Natural killer cell (primary cell): Measurements from ENCODE around the gene TSPAN12. TPM values are rescaled to one million over a fixed set of nuclear protein-coding genes. Genes with fewer than 3 reads are reported as not detected.

Source experiments
- ATAC-seq, 3 donors: fragments of 150-1000 bp in 2 of 3; fragments of 200-7000 bp in 1 of 3; cut with Tn5 transposase; 1 replicate in 1 of 3; 2 replicates in 2 of 3; pipeline ENCODE4 v1.10.0; 2021; ENCODE audit warnings: mild to moderate bottlenecking in 2 of 3, moderate library complexity in 2 of 3
- DNase-seq, 2 donors: peaks; one replicate each; pipeline versions ENCODE4 v3.0.0 to v3.0.0-alpha.2; 2013 to 2021; ENCODE audit warnings: mixed read lengths in 1 of 2
- H3K27ac ChIP-seq: one replicate; pipeline ENCODE4 v1.5.1; 2013; ENCODE audit warnings: mild to moderate bottlenecking, low read length
- H3K27me3 ChIP-seq: one replicate; pipeline ENCODE4 v1.6.1; 2013; ENCODE audit warnings: low read length; ENCODE audit not compliant: control insufficient read depth, insufficient read depth
- H3K36me3 ChIP-seq: one replicate; pipeline ENCODE4 v1.6.1; 2013; ENCODE audit warnings: low read length; ENCODE audit not compliant: control insufficient read depth, insufficient read depth
- H3K4me1 ChIP-seq: one replicate; pipeline ENCODE4 v1.6.1; 2013; ENCODE audit warnings: low read length; ENCODE audit not compliant: control insufficient read depth, insufficient read depth
- H3K4me3 ChIP-seq: one replicate; pipeline ENCODE4 v1.5.1; 2013; ENCODE audit warnings: low read length
- H3K9me3 ChIP-seq: one replicate; pipeline ENCODE4 v1.6.1; 2013; ENCODE audit warnings: low read length; ENCODE audit not compliant: control insufficient read depth, insufficient read depth
- H3K27ac Mint-ChIP-seq, 2 donors: one replicate each; pipeline ENCODE4 v1.8.0; 2022; ENCODE audit warnings: mild to moderate bottlenecking in 2 of 2, mixed read lengths in 2 of 2, moderate library complexity in 1 of 2
- H3K27me3 Mint-ChIP-seq, 2 donors: one replicate each; pipeline ENCODE4 v1.8.0; 2022; ENCODE audit warnings: low read depth in 2 of 2, mixed read lengths in 2 of 2
- H3K36me3 Mint-ChIP-seq: one replicate; pipeline ENCODE4 v1.8.0; 2022; ENCODE audit warnings: mixed read lengths
- H3K4me1 Mint-ChIP-seq, 2 donors: one replicate each; pipeline ENCODE4 v1.8.0; 2022; ENCODE audit warnings: mixed read lengths in 2 of 2
- H3K4me3 Mint-ChIP-seq: one replicate; pipeline ENCODE4 v1.8.0; 2022; ENCODE audit warnings: mild to moderate bottlenecking, moderate library complexity, mixed read lengths
- H3K9me3 Mint-ChIP-seq, 2 donors: one replicate each; pipeline ENCODE4 v1.8.0; 2022; ENCODE audit warnings: mixed read lengths in 2 of 2
- WGBS: methylation state at CpG from one replicate; pipeline ENCODE4 v1.1.7; 2013; ENCODE audit warnings: missing lambda C conversion rate; ENCODE audit not compliant: insufficient coverage; 5-methylcytosine and 5-hydroxymethylcytosine counted together
- intact Hi-C: fragments of 100-400 bp; cut with micrococcal nuclease; formaldehyde crosslinking; loops from one replicate; pipeline ENCODE4 v1.14.2; 2022
- total RNA-seq, 4 donors: library from RNA; stranded (reverse); fragments of 120-200 nt in 1 of 4; gene quantifications; one replicate each; pipeline versions ENCODE4 v1.2.3 to v1.2.4, GENCODE V29; 2013 to 2022
- TF ChIP-seq, protein P1 (sequence below): fragments of 200-600 bp; IDR thresholded peaks from one replicate; pipeline ENCODE4 v1.8.0; 2022; ENCODE audit warnings: antibody characterized with exemption

The TSPAN12 gene
- total RNA-seq, 3 donors from 2014 or later (not counting 1 experiment from before 2014, with no cell fraction given), result not detected

DNA sequence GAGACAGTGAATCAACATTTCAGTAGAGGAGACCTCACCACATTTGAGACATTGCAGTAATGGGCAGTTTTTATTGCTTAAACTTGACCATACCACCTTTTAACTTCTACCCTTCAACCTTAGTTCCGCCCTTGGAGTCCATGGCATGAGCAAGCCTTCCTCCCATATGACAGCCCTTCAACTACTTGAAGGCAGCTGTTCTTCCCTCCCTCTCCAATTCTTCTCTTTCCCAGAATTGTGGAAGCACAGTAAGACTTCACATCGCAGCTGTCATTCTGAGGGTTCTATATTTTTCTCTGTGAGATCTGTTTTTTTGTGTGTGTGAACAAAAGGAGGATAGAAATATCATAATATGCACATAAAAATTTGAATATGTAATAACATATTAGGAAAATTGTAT, 2.2 kb upstream of the TSPAN12 start:
- DNase-seq (no peak), ATAC-seq (no peak)
- Mint-ChIP-seq H3K9me3 (peaks cover 0 to 2% of the 10 kb centered on the region in 2 donors), H3K4me3 (peak overlapping the region; percentile 25), H3K4me1 (peaks cover 10 to 21% of the 10 kb centered on the region in 2 donors), H3K27me3 (peaks cover 40 to 63% of the 10 kb centered on the region in 2 donors), H3K36me3 (no peaks in the 10 kb centered on the region), H3K27ac (no peak overlapping the region)
- H3K4me3 ChIP-seq, result no peak overlapping the region
- H3K4me1 ChIP-seq, result peaks cover 12% of the 10 kb centered on the region
- H3K36me3 ChIP-seq, result no peaks in the 10 kb centered on the region
- 84% methylated on average over 2 of the region's 2 CpGs for WGBS
- no peak overlapping the region for H3K27ac ChIP-seq
- peaks cover 38% of the 10 kb centered on the region for H3K27me3 ChIP-seq
- no peaks in the 10 kb centered on the region for H3K9me3 ChIP-seq
- TF ChIP-seq, protein P1, sequence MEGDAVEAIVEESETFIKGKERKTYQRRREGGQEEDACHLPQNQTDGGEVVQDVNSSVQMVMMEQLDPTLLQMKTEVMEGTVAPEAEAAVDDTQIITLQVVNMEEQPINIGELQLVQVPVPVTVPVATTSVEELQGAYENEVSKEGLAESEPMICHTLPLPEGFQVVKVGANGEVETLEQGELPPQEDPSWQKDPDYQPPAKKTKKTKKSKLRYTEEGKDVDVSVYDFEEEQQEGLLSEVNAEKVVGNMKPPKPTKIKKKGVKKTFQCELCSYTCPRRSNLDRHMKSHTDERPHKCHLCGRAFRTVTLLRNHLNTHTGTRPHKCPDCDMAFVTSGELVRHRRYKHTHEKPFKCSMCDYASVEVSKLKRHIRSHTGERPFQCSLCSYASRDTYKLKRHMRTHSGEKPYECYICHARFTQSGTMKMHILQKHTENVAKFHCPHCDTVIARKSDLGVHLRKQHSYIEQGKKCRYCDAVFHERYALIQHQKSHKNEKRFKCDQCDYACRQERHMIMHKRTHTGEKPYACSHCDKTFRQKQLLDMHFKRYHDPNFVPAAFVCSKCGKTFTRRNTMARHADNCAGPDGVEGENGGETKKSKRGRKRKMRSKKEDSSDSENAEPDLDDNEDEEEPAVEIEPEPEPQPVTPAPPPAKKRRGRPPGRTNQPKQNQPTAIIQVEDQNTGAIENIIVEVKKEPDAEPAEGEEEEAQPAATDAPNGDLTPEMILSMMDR, result no peak
- intact Hi-C loops, result no loop called here

DNA sequence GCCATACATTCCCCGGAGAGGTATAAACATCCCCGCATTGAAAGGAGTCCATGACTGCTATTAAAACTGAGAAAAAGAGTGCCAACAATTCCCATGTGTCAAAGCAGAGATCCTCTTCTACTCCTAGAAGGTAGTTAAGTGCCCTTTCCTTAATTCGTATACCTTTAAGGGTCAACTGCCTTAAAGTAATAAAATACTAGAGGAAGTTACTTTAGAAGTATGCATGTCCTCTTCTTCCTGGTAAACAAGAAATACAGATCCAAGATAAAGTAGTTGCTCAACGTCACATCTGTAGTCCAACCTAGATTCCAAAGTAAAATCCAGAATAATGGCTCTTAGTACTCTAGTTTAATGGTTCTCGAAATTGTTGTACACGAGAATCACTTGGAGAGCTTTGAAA, 1.5 kb upstream of the TSPAN12 start:
- no peak overlapping the region for H3K27ac Mint-ChIP-seq
- ATAC-seq, result no peak
- intact Hi-C loops, result no loop called here
- Histone ChIP-seq H3K9me3 (no peaks in the 10 kb centered on the region), H3K4me1 (peaks cover 12% of the 10 kb centered on the region), H3K27ac (no peak overlapping the region), H3K27me3 (peaks cover 45% of the 10 kb centered on the region), H3K4me3 (no peak overlapping the region), H3K36me3 (no peaks in the 10 kb centered on the region)
- TF ChIP-seq, protein P1, result no peak
- 81% methylated on average over 5 of the region's 6 CpGs for WGBS
- H3K4me1 Mint-ChIP-seq, result peaks cover 10 to 21% of the 10 kb centered on the region in 2 donors
- H3K27me3 Mint-ChIP-seq, result peaks cover 44 to 67% of the 10 kb centered on the region in 2 donors
- no peak overlapping the region for H3K4me3 Mint-ChIP-seq
- H3K9me3 Mint-ChIP-seq, result peaks cover 0 to 2% of the 10 kb centered on the region in 2 donors
- no peak for DNase-seq
- no peaks in the 10 kb centered on the region for H3K36me3 Mint-ChIP-seq

- H3K4me1 ChIP-seq, result peaks cover 12% of the 10 kb centered on the region
- Mint-ChIP-seq H3K27me3 (peaks cover 37 to 58% of the 10 kb centered on the region in 2 donors), H3K27ac (no peak overlapping the region), H3K4me1 (peaks cover 10 to 21% of the 10 kb centered on the region in 2 donors), H3K9me3 (no peaks in the 10 kb centered on the region), H3K4me3 (peak overlapping the region; percentile 84), H3K36me3 (no peaks in the 10 kb centered on the region)
- ATAC-seq (peak; percentile 51 to 67 (median 57)), DNase-seq (peak in 1 of 2 donors; percentile 22)
- TF ChIP-seq, protein P1, result no peak
- WGBS, result 5% methylated on average over 39 of the region's 39 CpGs
- no peaks in the 10 kb centered on the region for H3K9me3 ChIP-seq
- peaks cover 46% of the 10 kb centered on the region for H3K27me3 ChIP-seq
- intact Hi-C loops, result no loop called here
- no peak overlapping the region for H3K27ac ChIP-seq
- H3K4me3 ChIP-seq, result no peak overlapping the region
- no peaks in the 10 kb centered on the region for H3K36me3 ChIP-seq
Measured at GRCh38 chr7:120856621-120857352, 1.2 kb downstream of the TSPAN12 start.
